Smooth muscle cell (in vitro differentiated cells): ENCODE data around the gene GSDMA. TPM values are rescaled to one million over a fixed set of nuclear protein-coding genes. Genes with fewer than 3 reads are reported as not detected.
A peak's percentile ranks its signal among the peaks of the same experiment; 100 is the strongest.

Source experiments
- DNase-seq: peaks from one replicate; lab custom pipeline; 2025; ENCODE audit not compliant: unreplicated experiment; lab: John Stamatoyannopoulos, UW
- H2AFZ ChIP-seq: fragments of 200-600 bp; sonication (generic); 2 replicates; pipeline ENCODE4 v1.6.0; 2016; ENCODE audit warnings: antibody characterized with exemption, low read depth, mild to moderate bottlenecking
- H3F3A ChIP-seq: fragments of 200-600 bp; sonication (generic); 2 replicates; pipeline ENCODE4 v1.6.0; 2017; ENCODE audit warnings: antibody characterized with exemption, low read depth
- H3K27ac ChIP-seq: fragments of 200-600 bp; sonication (generic); 2 replicates; pipeline ENCODE4 v1.5.1; 2016; ENCODE audit warnings: low read depth, mild to moderate bottlenecking
- H3K27me3 ChIP-seq: fragments of 200-600 bp; sonication (generic); 2 replicates; pipeline ENCODE4 v1.6.1; 2016; ENCODE audit warnings: low read depth, mild to moderate bottlenecking
- H3K36me3 ChIP-seq: fragments of 200-600 bp; sonication (generic); 2 replicates; pipeline ENCODE4 v1.5.1; 2016; ENCODE audit warnings: low read depth
- H3K4me1 ChIP-seq: fragments of 200-600 bp; sonication (generic); 2 replicates; pipeline ENCODE4 v1.5.1; 2016; ENCODE audit warnings: low read depth
- H3K4me2 ChIP-seq: fragments of 200-600 bp; sonication (generic); 2 replicates; pipeline ENCODE4 v1.6.0; 2016; ENCODE audit warnings: mild to moderate bottlenecking
- H3K4me3 ChIP-seq: fragments of 200-600 bp; sonication (generic); 2 replicates; pipeline ENCODE4 v1.5.1; 2016; ENCODE audit warnings: mild to moderate bottlenecking
- H3K79me2 ChIP-seq: fragments of 200-600 bp; sonication (generic); 2 replicates; pipeline ENCODE4 v1.6.0; 2016; ENCODE audit warnings: low read depth, mild to moderate bottlenecking
- H3K9ac ChIP-seq: fragments of 200-600 bp; sonication (generic); 2 replicates; pipeline ENCODE4 v1.6.0; 2016; ENCODE audit warnings: low read depth
- H3K9me3 ChIP-seq: fragments of 200-600 bp; sonication (generic); replicated peaks from 2 replicates; pipeline ENCODE4 v1.5.1; 2016; ENCODE audit warnings: low read depth
- H4K20me1 ChIP-seq: fragments of 200-600 bp; sonication (generic); 2 replicates; pipeline ENCODE4 v1.6.0; 2016; ENCODE audit warnings: low read depth
- CTCF ChIP-seq: fragments of 200-600 bp; sonication (generic); IDR thresholded peaks from 2 replicates; pipeline ENCODE4 v1.5.1; 2017; ENCODE audit warnings: borderline replicate concordance, mild to moderate bottlenecking, antibody characterized with exemption; ENCODE audit not compliant: insufficient read depth, poor library complexity, severe bottlenecking
- WGBS: methylation state at CpG from one replicate; pipeline ENCODE4 v1.1.7; 2016; ENCODE audit warnings: low lambda C conversion rate; 5-methylcytosine and 5-hydroxymethylcytosine counted together
- polyA plus RNA-seq: library from polyadenylated mRNA; unstranded; fragments of >200 nt; fragmentation: Nextera tagmentation; extraction: Ambion mirVana; gene quantifications from 2 replicates; pipeline ENCODE4 v1.2.1, GENCODE V29; 2016
- total RNA-seq: library from RNA; depleted of rRNA; stranded (reverse); fragments of >200 nt; gene quantifications from 2 replicates; pipeline ENCODE4 v1.2.3, GENCODE V29; 2014

The GSDMA gene
- total and polyA plus RNA-seq, 2 experiments from 2014 or later: 0.31 to 0.50 TPM

- H3K36me3 ChIP-seq: no peaks in the 10 kb centered on the region
- H3K9ac ChIP-seq: no peak overlapping the region
- no peak for TF ChIP-seq CTCF
- no peak overlapping the region for H3K4me2 ChIP-seq
- H3K4me1 ChIP-seq: peaks cover 8% of the 10 kb centered on the region
- no peaks in the 10 kb centered on the region for H3F3A ChIP-seq
- no peak for DNase-seq
- peaks cover 7% of the 10 kb centered on the region for H3K27me3 ChIP-seq
- 81% methylated on average over 4 of the region's 4 CpGs for WGBS
- H4K20me1 ChIP-seq: no peaks in the 10 kb centered on the region
- no peak overlapping the region for H3K27ac ChIP-seq
- H3K9me3 ChIP-seq: no peaks in the 10 kb centered on the region
- H3K79me2 ChIP-seq: peaks cover under 1% of the 10 kb centered on the region
- H3K4me3 ChIP-seq: no peak overlapping the region
- no peak overlapping the region for H2AFZ ChIP-seq
These were observed 13.0 kb downstream of the GSDMA start for GRCh38 chr17:39975801-39976200.

GRCh38 chr17:39979016-39979670 is 16.3 kb downstream of the GSDMA start:
- H3F3A ChIP-seq: no peaks in the 10 kb centered on the region
- H3K9ac ChIP-seq: peak overlapping the region; percentile 93
- H3K4me3 ChIP-seq: peak overlapping the region; percentile 78
- no peak overlapping the region for H2AFZ ChIP-seq
- no peaks in the 10 kb centered on the region for H3K9me3 ChIP-seq
- H3K4me1 ChIP-seq: peaks cover 19% of the 10 kb centered on the region
- H3K27me3 ChIP-seq: no peaks in the 10 kb centered on the region
- DNase-seq: no peak
- H3K4me2 ChIP-seq: peak overlapping the region; percentile 91
- H3K79me2 ChIP-seq: peaks cover 26% of the 10 kb centered on the region
- WGBS: 23% methylated on average over 5 of the region's 5 CpGs
- peak overlapping the region; percentile 94 for H3K27ac ChIP-seq
- H3K36me3 ChIP-seq: no peaks in the 10 kb centered on the region
- no peak for TF ChIP-seq CTCF
- H4K20me1 ChIP-seq: peaks cover 21% of the 10 kb centered on the region

DNA sequence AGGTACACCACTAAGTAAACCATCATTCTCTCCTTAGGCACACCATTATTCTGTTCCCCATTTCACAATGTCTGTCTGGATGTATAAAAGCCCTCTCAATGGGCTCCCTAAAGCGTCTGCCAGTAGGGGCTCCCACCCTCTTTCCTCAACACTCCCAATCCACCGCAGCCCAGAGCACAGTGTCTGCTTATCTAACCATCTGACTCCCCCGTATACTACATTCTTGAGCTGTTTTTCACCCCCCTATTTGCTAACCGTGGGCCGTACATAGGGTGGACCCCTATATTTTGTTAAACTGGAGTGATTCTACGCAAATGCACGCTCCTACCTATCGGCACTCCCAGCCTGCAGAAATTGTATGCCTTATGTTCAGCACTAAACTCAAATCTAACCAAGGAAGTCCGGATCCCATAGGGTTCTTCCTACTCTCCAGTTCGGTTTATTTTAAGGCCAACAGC is 17.1 kb downstream of the GSDMA start:
- Histone ChIP-seq H3K9ac (peak overlapping the region; percentile 93), H3K4me3 (peak overlapping the region; percentile 78), H3K9me3 (no peaks in the 10 kb centered on the region), H3F3A (no peaks in the 10 kb centered on the region), H3K27me3 (no peaks in the 10 kb centered on the region), H3K36me3 (no peaks in the 10 kb centered on the region), H3K4me2 (peak overlapping the region; percentile 91), H3K4me1 (peaks cover 19% of the 10 kb centered on the region), H3K27ac (peak overlapping the region; percentile 94), H2AFZ (peak overlapping the region; percentile 89), H4K20me1 (peaks cover 21% of the 10 kb centered on the region), H3K79me2 (peaks cover 26% of the 10 kb centered on the region)
- TF ChIP-seq CTCF: peak; percentile 5
- WGBS: 3% methylated on average over 10 of the region's 10 CpGs
- no peak for DNase-seq
